ENCODE measurements around the gene ZNF576. TPM values are rescaled to one million over a fixed set of nuclear protein-coding genes. Genes with fewer than 3 reads are reported as not detected.

The ZNF576 gene
- total and polyA plus RNA-seq, 2 of the 13 experiments (the other 11 are each of a cell fraction or from before 2014, with no cell fraction given) = 7.2 to 9.6 TPM

GRCh38 chr19:43562698-43563241, 33.6 kb upstream of the ZNF576 start:
- no peak for FAIRE-seq
- ChIA-PET CTCF (ENCODE audit: low intra/inter-chr PET ratio, low total read pairs) (no interaction called here), POLR2A (no interaction called here)
- Histone ChIP-seq H3K4me2 (ENCODE audit: low read depth, low read length) (no peak overlapping the region), H3K27me3 (ENCODE audit: control insufficient read depth in 1 of 2, insufficient read depth in 2 of 2, low read length in 2 of 2) (no peaks in the 10 kb centered on the region), H3K79me2 (ENCODE audit: insufficient read depth, low read length) (no peaks in the 10 kb centered on the region), H4K20me1 (ENCODE audit: insufficient read depth, low read length) (no peaks in the 10 kb centered on the region), H3K27ac (ENCODE audit: extremely low read length, insufficient read depth, low read length) (no peak overlapping the region), H3K36me3 (replicated peaks in 1 of 2; ENCODE audit: control insufficient read depth in 1 of 2, insufficient read depth in 2 of 2, low read length in 2 of 2) (peaks cover 1 to 24% of the 10 kb centered on the region in 2 experiments; a peak in 3 of 5 replicates), H2AFZ (ENCODE audit: low read length) (no peak overlapping the region), H3K9me3 (ENCODE audit: low read length) (no peaks in the 10 kb centered on the region), H3K4me1 (ENCODE audit: insufficient read depth, low read length) (no peaks in the 10 kb centered on the region), H3K9ac (ENCODE audit: insufficient read depth, low read depth, low read length) (no peak overlapping the region), H3K4me3 (replicated peaks in 1 of 3; ENCODE audit: insufficient read depth in 1 of 3, low read depth in 2 of 3, low read length in 3 of 3) (no peak overlapping the region)
- no TSS peak for BruUV-seq (replicated peaks)
- in situ Hi-C loops (cut with HindIII; ENCODE audit: extremely low pct_ligation_motif_present, low pct_unique_long_range_greater_than_20kb) = no loop called here
- DNase-seq (ENCODE audit: low spot score) = no peak
- intact Hi-C loops (cut with micrococcal nuclease; ENCODE audit: unreplicated experiment) = no loop called here
- WGBS (ENCODE audit: low lambda C conversion rate) = 86% methylated on average over 7 of the region's 14 CpGs
- ATAC-seq = no peak
- TF ChIP-seq ZNF326 (CRISPR knock-in tag; IDR thresholded peaks at IDR 0.05; ENCODE audit: borderline replicate concordance) (no peak), ZNF335 (CRISPR knock-in tag; IDR thresholded peaks at IDR 0.05) (no peak), KLF6 (CRISPR knock-in tag; IDR thresholded peaks at IDR 0.05) (no peak), KDM5A (IDR thresholded peaks at IDR 0.05; ENCODE audit: borderline replicate concordance, low read length) (no peak)

GRCh38 chr19:43563816-43564457, 32.5 kb upstream of the ZNF576 start:
- 85% methylated on average over 9 of the region's 10 CpGs for WGBS (ENCODE audit: low lambda C conversion rate)
- no peak for FAIRE-seq
- CTCF ChIA-PET (ENCODE audit: low intra/inter-chr PET ratio, low total read pairs) = no interaction called here
- Histone ChIP-seq H2AFZ (ENCODE audit: low read length) (no peak overlapping the region), H3K36me3 (replicated peaks in 1 of 2; ENCODE audit: control insufficient read depth in 1 of 2, insufficient read depth in 2 of 2, low read length in 2 of 2) (peaks cover 1 to 24% of the 10 kb centered on the region in 2 experiments; a peak in 3 of 5 replicates), H3K79me2 (ENCODE audit: insufficient read depth, low read length) (no peaks in the 10 kb centered on the region), H3K9me3 (ENCODE audit: low read length) (no peaks in the 10 kb centered on the region), H3K4me3 (replicated peaks in 1 of 3; ENCODE audit: insufficient read depth in 1 of 3, low read depth in 2 of 3, low read length in 3 of 3) (no peak overlapping the region), H3K27me3 (ENCODE audit: control insufficient read depth in 1 of 2, insufficient read depth in 2 of 2, low read length in 2 of 2) (no peaks in the 10 kb centered on the region), H3K27ac (ENCODE audit: extremely low read length, insufficient read depth, low read length) (no peak overlapping the region), H3K4me2 (ENCODE audit: low read depth, low read length) (no peak overlapping the region), H3K9ac (ENCODE audit: insufficient read depth, low read depth, low read length) (no peak overlapping the region), H4K20me1 (ENCODE audit: insufficient read depth, low read length) (no peaks in the 10 kb centered on the region), H3K4me1 (ENCODE audit: insufficient read depth, low read length) (no peaks in the 10 kb centered on the region)
- BruUV-seq (replicated peaks) = no TSS peak
- intact Hi-C loops (cut with micrococcal nuclease; ENCODE audit: unreplicated experiment) = no loop called here
- POLR2A ChIA-PET = no interaction called here
- in situ Hi-C loops (cut with HindIII; ENCODE audit: extremely low pct_ligation_motif_present, low pct_unique_long_range_greater_than_20kb) = no loop called here
- peak; percentile 32; the same call in 1 of the 2 replicates for TF ChIP-seq ZNF629 (CRISPR knock-in tag; conservative IDR thresholded peaks at IDR 0.05)
- TF ChIP-seq ZNF432 (CRISPR knock-in tag; IDR thresholded peaks at IDR 0.05; ENCODE audit: borderline replicate concordance) = no peak
- no peak for TF ChIP-seq ZNF577 (CRISPR knock-in tag; IDR thresholded peaks at IDR 0.05; ENCODE audit: borderline replicate concordance, low read depth)
- ATAC-seq = no peak
- DNase-seq (ENCODE audit: low spot score) = no peak
